NOMO-1 treated with dmso at 0.1 percent for 144 hours (cell line): ENCODE results near the gene IER2.
"Not testable (repeated sequence)": the region's sequence is repeated elsewhere in the genome, so short reads cannot be mapped to it uniquely, and the experiment has no call there.

ENCODE experiments used
- DNase-seq: peaks from one replicate; lab custom pipeline; 2025; ENCODE audit not compliant: unreplicated experiment; lab: John Stamatoyannopoulos, UW

Gene IER2

DNA sequence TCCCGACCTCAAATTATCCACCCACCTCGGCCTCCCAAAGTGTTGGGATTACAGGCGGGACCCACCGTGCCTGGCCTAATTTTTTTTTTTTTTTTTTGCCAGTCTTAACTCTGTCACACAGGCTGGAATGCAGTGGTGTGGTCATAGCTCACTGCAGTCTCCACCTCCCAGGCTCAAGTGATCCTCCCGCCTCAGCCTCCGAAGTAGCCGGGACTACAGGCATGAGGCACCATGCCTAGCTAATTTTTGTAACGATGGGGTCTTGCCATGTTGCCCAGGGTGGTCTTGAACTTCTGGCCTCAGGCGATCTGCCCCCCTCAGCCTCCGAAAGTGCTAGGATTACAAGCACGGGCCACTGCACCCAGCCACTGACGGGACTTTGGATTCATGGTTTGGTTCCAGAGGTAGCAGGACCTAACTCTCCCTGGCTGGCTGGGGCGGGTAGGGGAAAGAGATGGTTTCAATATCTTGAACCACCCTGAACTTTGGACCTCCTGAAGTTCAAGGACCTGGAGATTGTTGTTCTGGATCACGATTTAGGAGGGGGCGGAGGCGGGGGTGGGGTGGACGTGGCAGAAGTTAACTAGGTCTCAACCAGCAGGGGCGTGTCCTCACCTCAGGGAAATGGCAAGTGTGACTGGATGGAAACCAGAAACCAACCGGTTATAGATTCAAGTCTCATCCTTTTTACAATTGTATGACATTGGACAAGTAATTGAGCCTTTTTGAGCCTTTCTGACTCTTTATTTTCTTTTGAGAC is 40.8 kb downstream of the IER2 start:
- DNase-seq = no peak

DNA sequence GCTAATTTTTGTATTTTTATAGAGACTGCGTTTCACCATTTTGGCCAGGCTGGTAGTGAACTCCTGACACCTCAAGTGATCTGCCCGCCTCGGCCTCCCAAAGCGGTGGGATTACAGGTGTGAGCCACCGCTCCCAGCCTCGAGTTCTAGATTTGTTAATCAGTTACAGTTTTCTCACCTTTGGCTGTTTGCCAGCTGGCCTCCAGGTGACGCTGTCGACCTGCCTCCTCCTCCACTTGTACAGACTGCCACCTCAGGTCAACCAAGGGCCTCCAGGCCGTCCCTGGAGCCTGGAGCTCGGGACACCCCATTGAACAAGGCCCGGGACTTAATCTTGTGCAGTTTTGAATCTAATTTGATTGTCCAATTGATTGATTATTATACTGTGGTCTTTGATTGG is 45.5 kb downstream of the IER2 start:
- peak; percentile 27 for DNase-seq

DNA sequence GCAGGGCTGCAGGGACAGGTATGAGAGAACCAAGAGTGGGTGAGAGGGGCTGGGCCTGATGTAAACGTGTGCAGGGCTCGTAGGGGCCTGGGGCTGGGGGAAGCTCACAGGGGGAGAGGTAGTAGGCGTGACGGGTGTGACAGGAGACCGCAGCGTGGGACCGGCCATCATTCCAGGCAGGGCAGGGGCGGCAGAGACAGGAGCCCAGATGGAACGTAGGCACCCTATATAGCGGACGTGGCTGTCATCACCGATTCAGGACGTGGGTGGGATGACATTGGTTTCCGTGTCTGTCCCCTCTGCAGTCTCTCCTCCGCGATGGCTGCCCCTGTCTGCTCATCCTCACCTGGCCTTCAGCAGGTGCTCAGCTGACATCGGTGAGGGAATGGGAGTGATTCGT is 48.4 kb downstream of the IER2 start:
- DNase-seq = no peak

DNA sequence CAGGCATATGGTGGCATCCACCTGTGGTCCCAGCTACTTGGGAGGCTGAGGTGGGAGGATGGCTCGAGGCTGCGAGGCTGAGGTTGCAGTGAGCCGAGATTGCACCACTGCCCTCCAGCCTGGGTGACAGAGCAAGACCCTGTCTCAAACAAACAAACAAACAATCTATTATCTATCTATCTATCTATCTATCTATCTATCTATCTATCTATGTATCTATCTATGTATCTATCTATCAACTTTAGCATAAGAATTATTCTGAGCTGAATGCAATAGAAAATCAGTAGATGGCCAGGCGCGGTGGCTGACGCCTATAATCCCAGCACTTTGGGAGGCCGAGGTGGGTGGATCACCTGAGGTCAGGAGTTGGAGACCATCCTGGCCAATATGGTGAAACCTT is 51.9 kb downstream of the IER2 start:
- not testable (repeated sequence) for DNase-seq
